T-helper 17 cell (primary cell): Measurements from ENCODE around the gene SCN8A. TPM values are rescaled to one million over a fixed set of nuclear protein-coding genes. Genes with fewer than 3 reads are reported as not detected.
"Not testable (repeated sequence)": the region's sequence is repeated elsewhere in the genome, so short reads cannot be mapped to it uniquely, and the experiment has no call there.

Experiments
- ATAC-seq: fragments of 150-1000 bp; cut with Tn5 transposase; 2 replicates; pipeline ENCODE4 v1.10.0; 2021; ENCODE audit warnings: mild to moderate bottlenecking, moderate library complexity
- DNase-seq, 3 donors: peaks; one replicate each; pipeline versions ENCODE4 v3.0.0 to v3.0.0-alpha.2; 2020 to 2021
- H3K9me3 ChIP-seq: one replicate; pipeline ENCODE4 v1.7.0; 2013; ENCODE audit warnings: low read length, mild to moderate bottlenecking; ENCODE audit not compliant: control insufficient read depth, poor library complexity, severe bottlenecking
- H3K27ac Mint-ChIP-seq: one replicate; pipeline ENCODE4 v1.8.0; 2022; ENCODE audit warnings: mild to moderate bottlenecking, moderate library complexity, mixed read lengths
- H3K27me3 Mint-ChIP-seq: one replicate; pipeline ENCODE4 v1.8.0; 2022; ENCODE audit warnings: mixed read lengths
- H3K36me3 Mint-ChIP-seq: one replicate; pipeline ENCODE4 v1.8.0; 2022; ENCODE audit warnings: low read depth, mixed read lengths
- H3K4me1 Mint-ChIP-seq: one replicate; pipeline ENCODE4 v1.8.0; 2022; ENCODE audit warnings: mild to moderate bottlenecking, mixed read lengths
- H3K4me3 Mint-ChIP-seq: one replicate; pipeline ENCODE4 v1.8.0; 2022; ENCODE audit warnings: mild to moderate bottlenecking, moderate library complexity, mixed read lengths
- total RNA-seq, 4 donors: library from RNA in 2 of 4; stranded (reverse) in 2 of 4; gene quantifications; one replicate each; pipeline ENCODE4 v1.2.3 and lab custom pipeline; 2022 to 2026

Gene SCN8A
- total RNA-seq, 2 donors from 2014 or later: 0.35 to 0.47 TPM

DNA sequence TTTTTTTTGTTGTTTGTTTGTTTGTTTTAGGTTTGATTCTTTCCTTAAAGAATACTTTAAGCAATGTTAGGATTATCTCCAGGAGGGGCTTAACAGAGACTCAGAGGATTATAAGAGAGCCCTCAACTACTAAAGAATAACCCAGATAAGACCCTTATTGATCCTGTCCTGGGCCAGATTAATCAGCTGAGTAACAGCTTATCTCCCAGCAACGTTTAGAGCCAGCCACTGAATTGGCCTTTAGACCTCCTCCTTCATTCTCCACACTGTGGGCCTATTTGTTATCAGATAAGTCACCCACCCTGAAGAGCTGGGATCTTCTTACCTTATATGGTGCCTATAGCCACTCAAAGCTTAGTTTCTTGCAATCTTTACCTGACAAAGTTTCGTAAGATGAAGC is 186.4 kb downstream of the SCN8A start:
- ATAC-seq (no peak), DNase-seq (no peak)
- no peaks in the 10 kb centered on the region for H3K9me3 ChIP-seq
- H3K27me3 Mint-ChIP-seq: peaks cover 37% of the 10 kb centered on the region
- no peak overlapping the region for H3K27ac Mint-ChIP-seq
- H3K4me3 Mint-ChIP-seq: no peak overlapping the region
- H3K4me1 Mint-ChIP-seq: no peaks in the 10 kb centered on the region
- no peaks in the 10 kb centered on the region for H3K36me3 Mint-ChIP-seq

DNA sequence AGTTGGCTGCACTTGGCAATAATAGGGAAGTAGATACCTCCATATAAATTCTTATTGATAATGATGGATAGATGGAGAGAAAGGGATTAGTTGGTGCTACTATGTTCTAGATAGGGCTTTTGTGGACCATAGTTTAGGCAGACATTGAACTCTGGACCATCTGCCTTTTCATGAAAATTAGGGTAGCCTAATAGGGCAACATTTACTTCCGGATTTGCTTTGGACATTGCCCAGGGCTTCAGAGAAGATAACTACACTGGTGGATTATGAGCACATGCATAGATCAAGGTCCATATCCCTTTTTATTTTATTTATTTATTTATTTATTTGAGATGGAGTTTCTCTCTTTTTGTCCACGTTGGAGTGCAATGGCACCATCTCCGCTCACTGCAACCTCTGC is 186.9 kb downstream of the SCN8A start:
- Mint-ChIP-seq H3K4me3 (no peak overlapping the region), H3K36me3 (no peaks in the 10 kb centered on the region), H3K4me1 (no peaks in the 10 kb centered on the region), H3K27me3 (peaks cover 40% of the 10 kb centered on the region), H3K27ac (no peak overlapping the region)
- H3K9me3 ChIP-seq: no peaks in the 10 kb centered on the region
- ATAC-seq (no peak), DNase-seq (no peak)

DNA sequence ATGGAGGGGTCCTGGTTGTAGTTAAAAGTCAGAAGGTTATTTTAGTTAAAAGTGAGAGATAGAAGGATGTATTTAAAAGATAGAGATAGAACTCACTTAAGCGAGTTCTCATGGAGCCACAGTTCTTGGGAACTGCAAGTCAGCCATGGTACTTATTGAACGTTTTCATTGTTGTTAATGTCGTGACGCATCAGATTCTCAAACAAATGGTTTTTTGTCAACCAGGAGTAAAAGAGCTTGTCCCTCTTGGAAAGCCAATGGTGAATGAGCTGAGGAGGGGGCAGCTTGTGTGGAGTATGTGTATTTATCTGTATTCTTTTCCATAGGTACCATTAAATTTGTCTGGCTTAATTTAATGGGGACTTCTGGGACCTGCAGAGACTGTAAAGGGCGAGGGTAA is 188.8 kb downstream of the SCN8A start:
- no peaks in the 10 kb centered on the region for H3K4me1 Mint-ChIP-seq
- H3K4me3 Mint-ChIP-seq: no peak overlapping the region
- H3K27me3 Mint-ChIP-seq: peaks cover 31% of the 10 kb centered on the region
- H3K27ac Mint-ChIP-seq: no peak overlapping the region
- DNase-seq (no peak), ATAC-seq (no peak)
- H3K9me3 ChIP-seq: no peaks in the 10 kb centered on the region
- no peaks in the 10 kb centered on the region for H3K36me3 Mint-ChIP-seq

DNA sequence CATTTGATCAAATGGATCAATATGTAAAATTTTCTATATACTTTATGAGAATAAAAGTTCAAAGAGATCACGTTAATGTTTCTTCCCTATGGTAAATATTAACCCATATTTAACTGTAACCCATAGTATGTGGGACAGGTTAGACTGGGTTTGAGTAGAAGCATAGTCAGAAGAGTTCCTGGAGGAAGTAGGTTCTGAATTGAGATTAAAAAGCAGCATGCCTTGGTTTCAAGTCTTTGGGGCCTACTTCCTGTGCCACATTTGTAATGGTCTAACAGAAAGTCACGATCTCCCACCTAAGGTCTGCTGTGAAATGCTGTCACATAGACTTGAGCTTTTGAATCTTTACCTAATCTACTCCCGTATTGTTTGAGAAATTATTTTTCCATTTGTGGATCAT is 193.7 kb downstream of the SCN8A start:
- Mint-ChIP-seq H3K27me3 (peaks cover 44% of the 10 kb centered on the region), H3K27ac (no peak overlapping the region), H3K36me3 (no peaks in the 10 kb centered on the region), H3K4me1 (no peaks in the 10 kb centered on the region), H3K4me3 (no peak overlapping the region)
- H3K9me3 ChIP-seq: no peaks in the 10 kb centered on the region
- no peak for ATAC-seq
- DNase-seq: no peak

DNA sequence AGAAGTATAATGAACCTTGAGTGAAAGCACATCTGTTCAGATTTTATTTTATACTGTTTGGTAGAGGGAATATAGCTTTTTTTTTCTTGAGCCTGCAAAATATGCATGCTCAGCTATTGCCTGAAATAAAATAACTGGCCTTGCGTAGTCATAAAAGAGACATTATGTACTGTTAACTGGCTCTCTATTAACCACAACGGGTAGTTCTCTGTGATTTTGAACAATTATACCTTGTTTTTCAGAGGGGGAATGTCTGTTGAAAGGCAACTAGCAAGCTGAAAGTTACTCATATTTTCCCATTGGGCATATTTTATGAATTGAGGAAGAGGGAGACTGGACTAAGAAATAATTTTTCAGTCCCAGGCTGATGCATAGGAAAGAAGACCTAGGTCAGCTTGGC is 194.9 kb downstream of the SCN8A start:
- no peak for ATAC-seq
- H3K9me3 ChIP-seq: no peaks in the 10 kb centered on the region
- Mint-ChIP-seq H3K4me1 (no peaks in the 10 kb centered on the region), H3K36me3 (no peaks in the 10 kb centered on the region), H3K27me3 (peaks cover 37% of the 10 kb centered on the region), H3K4me3 (no peak overlapping the region), H3K27ac (no peak overlapping the region)
- DNase-seq: no peak

DNA sequence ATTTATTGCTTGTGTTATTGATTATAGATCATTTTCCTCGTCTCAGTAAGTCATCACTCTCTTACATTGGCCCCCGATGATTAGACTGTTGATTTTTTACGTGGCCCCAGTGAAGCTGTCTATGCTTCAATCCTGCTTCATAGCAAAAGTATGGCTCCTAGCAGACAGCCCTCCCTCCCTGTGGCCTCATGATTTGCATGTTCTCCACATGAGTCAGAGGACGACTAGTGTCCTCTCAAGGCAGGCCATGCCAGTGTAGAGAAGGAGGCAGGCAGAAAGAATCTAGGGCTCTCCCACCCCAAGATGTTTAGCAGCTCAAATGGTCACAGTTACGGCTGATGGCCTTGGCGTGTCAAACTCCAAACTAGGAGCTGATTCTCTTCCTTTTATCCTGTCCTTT is 197.8 kb downstream of the SCN8A start:
- no peaks in the 10 kb centered on the region for H3K9me3 ChIP-seq
- no peak overlapping the region for H3K27ac Mint-ChIP-seq
- H3K27me3 Mint-ChIP-seq: peaks cover 25% of the 10 kb centered on the region
- peaks cover 5% of the 10 kb centered on the region for H3K36me3 Mint-ChIP-seq
- no peaks in the 10 kb centered on the region for H3K4me1 Mint-ChIP-seq
- H3K4me3 Mint-ChIP-seq: no peak overlapping the region
- ATAC-seq (no peak), DNase-seq (no peak)

DNA sequence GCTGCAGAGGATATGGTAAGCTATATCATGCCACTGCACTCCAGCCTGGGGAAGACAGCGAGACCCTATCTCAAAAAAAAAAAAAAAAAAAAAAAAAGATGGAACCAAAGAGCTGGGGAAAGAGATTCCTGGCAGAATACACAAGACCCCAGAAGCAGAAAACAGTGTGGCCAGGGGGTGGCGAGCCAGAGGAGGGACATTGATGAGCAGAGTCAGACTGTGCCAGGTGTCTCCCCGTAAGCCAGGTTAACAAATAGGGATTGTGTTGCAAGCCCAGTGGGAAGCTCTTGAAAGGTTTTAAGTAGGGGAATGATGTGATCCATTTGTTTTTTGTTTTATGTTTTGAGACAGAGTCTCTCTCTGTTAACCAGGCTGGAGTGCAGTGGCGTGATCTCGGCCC is 201.4 kb downstream of the SCN8A start:
- ATAC-seq: no peak
- Mint-ChIP-seq H3K4me3 (no peak overlapping the region), H3K4me1 (no peaks in the 10 kb centered on the region), H3K36me3 (peaks cover 5% of the 10 kb centered on the region), H3K27me3 (peaks cover 15% of the 10 kb centered on the region), H3K27ac (no peak overlapping the region)
- no peak for DNase-seq
- no peaks in the 10 kb centered on the region for H3K9me3 ChIP-seq

DNA sequence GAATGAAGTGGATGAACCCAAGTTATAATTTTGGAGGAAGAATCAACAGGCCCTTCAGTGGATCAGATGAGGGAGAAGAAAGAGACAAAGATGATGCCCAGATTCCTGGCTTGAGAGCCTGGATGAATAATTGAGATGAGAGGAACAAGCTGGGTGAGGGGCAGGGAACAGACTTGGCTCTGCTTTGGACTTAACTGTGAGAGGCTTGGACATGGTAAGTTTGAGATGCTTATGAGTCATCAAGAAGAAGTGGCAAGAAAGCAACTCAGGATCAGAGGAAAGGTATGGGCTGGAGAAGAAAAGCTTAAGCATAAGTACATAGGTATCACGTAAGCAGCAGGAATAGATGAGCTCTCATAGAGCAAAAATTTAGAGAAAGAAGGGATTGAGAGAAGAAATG is 202.2 kb downstream of the SCN8A start:
- H3K4me3 Mint-ChIP-seq: no peak overlapping the region
- ATAC-seq (no peak), DNase-seq (no peak)
- no peaks in the 10 kb centered on the region for H3K9me3 ChIP-seq
- H3K36me3 Mint-ChIP-seq: peaks cover 5% of the 10 kb centered on the region
- no peak overlapping the region for H3K27ac Mint-ChIP-seq
- peaks cover 15% of the 10 kb centered on the region for H3K27me3 Mint-ChIP-seq
- H3K4me1 Mint-ChIP-seq: no peaks in the 10 kb centered on the region

DNA sequence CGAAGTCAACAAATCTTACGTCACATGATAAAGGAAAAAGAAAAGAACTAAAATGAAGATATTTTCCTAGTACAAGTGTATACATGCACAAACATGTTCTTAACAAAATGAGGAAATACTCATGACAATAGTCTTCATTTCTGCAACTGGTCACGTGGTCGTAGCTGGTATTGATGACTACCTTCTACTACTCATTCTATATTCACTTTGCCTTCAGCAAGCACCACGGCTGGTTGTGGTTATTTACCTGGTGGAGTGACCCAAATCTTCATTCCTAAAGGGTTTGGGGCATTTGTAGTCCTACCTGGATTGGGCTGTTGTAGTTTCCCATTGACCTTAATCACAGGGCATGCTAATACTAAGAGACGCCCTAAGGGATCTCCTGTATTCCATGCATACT is 206.3 kb downstream of the SCN8A start:
- no peak for DNase-seq
- Mint-ChIP-seq H3K27ac (no peak overlapping the region), H3K4me1 (no peaks in the 10 kb centered on the region), H3K4me3 (no peak overlapping the region), H3K36me3 (peaks cover 5% of the 10 kb centered on the region), H3K27me3 (no peaks in the 10 kb centered on the region)
- no peaks in the 10 kb centered on the region for H3K9me3 ChIP-seq
- no peak for ATAC-seq

DNA sequence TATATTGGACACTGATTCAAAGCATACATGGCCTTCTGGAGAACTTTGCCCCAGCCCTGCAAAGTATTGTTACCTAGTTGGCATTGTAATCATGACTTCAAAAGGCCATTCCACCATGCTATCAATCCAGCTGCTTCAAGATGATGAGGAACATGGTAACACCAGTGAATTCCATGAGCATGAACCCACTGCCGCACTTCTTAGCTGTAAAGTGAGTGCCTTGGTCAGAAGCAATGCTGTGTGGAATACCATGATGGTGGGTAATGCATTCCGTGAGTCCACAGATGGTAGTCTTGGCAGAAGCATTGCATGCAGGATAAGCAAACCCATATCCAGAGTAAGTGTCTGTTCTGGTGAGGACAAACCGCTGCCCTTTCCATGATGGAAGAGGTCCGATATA is 207.0 kb downstream of the SCN8A start:
- H3K36me3 Mint-ChIP-seq, H3K27me3 Mint-ChIP-seq, H3K4me1 Mint-ChIP-seq, ATAC-seq, H3K4me3 Mint-ChIP-seq, DNase-seq, H3K9me3 ChIP-seq, H3K27ac Mint-ChIP-seq: not testable (repeated sequence)

DNA sequence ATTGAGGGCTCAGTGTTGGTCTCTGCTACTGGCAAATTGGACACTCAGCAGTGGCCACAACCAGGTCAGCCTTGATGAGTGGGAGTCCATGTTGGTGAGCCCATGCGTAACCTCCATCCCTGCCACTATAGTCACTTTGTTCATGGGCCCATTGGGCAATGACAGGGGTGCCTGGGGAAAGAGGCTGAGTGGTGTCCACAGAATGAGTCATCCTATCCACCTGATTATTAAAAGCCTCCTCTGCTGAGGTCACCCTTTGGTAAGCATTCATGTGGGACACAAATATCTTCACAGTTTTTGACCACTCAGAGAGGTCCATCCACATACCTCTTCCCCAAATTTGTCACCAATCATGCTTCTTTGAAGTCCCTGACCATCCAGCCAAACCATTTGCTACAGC is 207.5 kb downstream of the SCN8A start:
- H3K4me1 Mint-ChIP-seq: no peaks in the 10 kb centered on the region
- no peaks in the 10 kb centered on the region for H3K36me3 Mint-ChIP-seq
- no peaks in the 10 kb centered on the region for H3K27me3 Mint-ChIP-seq
- no peak overlapping the region for H3K27ac Mint-ChIP-seq
- DNase-seq: no peak
- H3K4me3 Mint-ChIP-seq: no peak overlapping the region
- H3K9me3 ChIP-seq: no peaks in the 10 kb centered on the region
- ATAC-seq: no peak

DNA sequence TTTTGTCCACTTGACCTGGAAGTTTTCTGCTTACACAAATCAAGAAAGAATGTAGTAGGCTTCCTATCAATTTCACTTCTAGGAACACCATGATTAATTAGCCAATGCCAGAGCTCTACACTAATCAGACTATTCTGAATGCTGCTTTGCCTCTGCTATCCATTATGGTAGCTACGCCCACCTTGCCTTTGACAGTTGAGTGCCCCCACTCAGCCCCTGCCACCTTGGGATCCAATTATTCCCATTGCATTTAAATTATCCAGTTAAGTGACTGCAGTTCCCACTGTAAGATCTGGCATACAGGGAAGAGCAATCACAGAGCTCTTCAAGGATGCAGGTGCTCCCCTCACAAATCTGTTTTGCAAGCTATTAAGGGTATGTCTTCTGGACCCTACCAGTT is 210.0 kb downstream of the SCN8A start:
- no peaks in the 10 kb centered on the region for H3K9me3 ChIP-seq
- Mint-ChIP-seq H3K27ac (no peak overlapping the region), H3K27me3 (no peaks in the 10 kb centered on the region), H3K36me3 (no peaks in the 10 kb centered on the region), H3K4me1 (no peaks in the 10 kb centered on the region), H3K4me3 (no peak overlapping the region)
- ATAC-seq (no peak), DNase-seq (no peak)

DNA sequence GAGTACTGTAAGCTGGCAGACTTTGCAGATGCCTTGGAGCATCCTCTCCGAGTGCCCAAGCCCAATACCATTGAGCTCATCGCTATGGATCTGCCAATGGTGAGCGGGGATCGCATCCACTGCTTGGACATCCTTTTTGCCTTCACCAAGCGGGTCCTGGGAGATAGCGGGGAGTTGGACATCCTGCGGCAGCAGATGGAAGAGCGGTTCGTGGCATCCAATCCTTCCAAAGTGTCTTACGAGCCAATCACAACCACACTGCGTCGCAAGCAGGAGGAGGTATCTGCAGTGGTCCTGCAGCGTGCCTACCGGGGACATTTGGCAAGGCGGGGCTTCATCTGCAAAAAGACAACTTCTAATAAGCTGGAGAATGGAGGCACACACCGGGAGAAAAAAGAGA is 215.9 kb downstream of the SCN8A start:
- Mint-ChIP-seq H3K36me3 (no peaks in the 10 kb centered on the region), H3K4me1 (peaks cover 2% of the 10 kb centered on the region), H3K27ac (no peak overlapping the region), H3K27me3 (peaks cover 21% of the 10 kb centered on the region), H3K4me3 (peak overlapping the region; percentile 13)
- DNase-seq (no peak), ATAC-seq (no peak)
- H3K9me3 ChIP-seq: no peaks in the 10 kb centered on the region

DNA sequence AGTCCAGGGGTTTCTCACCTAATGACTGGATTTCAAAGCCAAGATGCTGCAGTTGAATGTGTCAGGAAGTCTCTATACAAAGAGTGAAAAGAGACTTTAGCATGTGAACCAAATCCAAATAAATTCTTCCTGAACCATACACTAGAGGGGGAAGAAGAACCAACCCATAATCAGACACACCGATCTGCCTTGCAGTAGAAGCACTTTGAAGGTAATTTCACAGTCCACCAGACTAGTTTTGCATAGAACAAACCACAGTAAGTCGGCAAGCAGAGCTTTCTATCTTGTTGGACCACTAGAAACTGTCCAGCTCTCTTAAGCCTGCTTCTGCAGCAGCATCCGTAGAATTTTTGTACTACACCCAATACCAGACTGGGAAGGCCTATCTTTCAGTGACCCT is 218.2 kb downstream of the SCN8A start:
- Mint-ChIP-seq H3K36me3 (no peaks in the 10 kb centered on the region), H3K27me3 (peaks cover 21% of the 10 kb centered on the region), H3K27ac (no peak overlapping the region), H3K4me3 (no peak overlapping the region), H3K4me1 (peaks cover 2% of the 10 kb centered on the region)
- no peaks in the 10 kb centered on the region for H3K9me3 ChIP-seq
- ATAC-seq: no peak
- DNase-seq: no peak
